A549 (cell line): ENCODE results near the gene AKR7A2. TPM values are rescaled to one million over a fixed set of nuclear protein-coding genes. Genes with fewer than 3 reads are reported as not detected.

Source experiments
- ATAC-seq, 2 experiments: fragments of 200-7000 bp in 1 of 2; fragments of >200 bp in 1 of 2; cut with Nextera tagmentation in 1 of 2; cut with Tn5 transposase in 1 of 2; 3 replicates each; pipeline versions ENCODE4 v1.8.0 to v1.9.1; 2018 to 2020; ENCODE audit warnings: mild to moderate bottlenecking in 1 of 2, moderate library complexity in 1 of 2
- CTCF ChIA-PET: fragments of 300-600 bp; sonication (Branson Sonifier 250); formaldehyde crosslinking; extraction: SDS; loops from one replicate; lab custom pipeline; 2021; ENCODE audit warnings: antibody characterized with exemption, inconsistent platforms; lab: Yijun Ruan, JAX
- POLR2A ChIA-PET: fragments of 350-600 bp; formaldehyde crosslinking; extraction: SDS; loops from one replicate; lab custom pipeline; 2021; ENCODE audit warnings: antibody characterized with exemption, inconsistent platforms; lab: Yijun Ruan, JAX
- DNase-seq, 2 experiments: peaks; one replicate each; pipeline versions ENCODE4 v3.0.0 to v3.0.0-alpha.2; 2011 to 2016; ENCODE audit warnings: low read depth in 1 of 2, low spot score in 1 of 2
- FAIRE-seq: peaks from 2 replicates; lab custom pipeline; 2011; peaks lifted over from hg19 to GRCh38; lab: Jason Lieb, UNC
- H3K27ac ChIP-seq, 2 experiments: fragments of >200 bp; sonication (Bioruptor Twin); formaldehyde crosslinking; 3 replicates each; pipeline ENCODE4 v1.5.1; 2016 to 2017
- H3K4me1 ChIP-seq: fragments of >200 bp; sonication (Bioruptor Twin); formaldehyde crosslinking; 3 replicates; pipeline ENCODE4 v1.6.1; 2016
- H3K4me2 ChIP-seq: fragments of >200 bp; sonication (Bioruptor Twin); formaldehyde crosslinking; 3 replicates; pipeline ENCODE4 v1.6.1; 2016
- H3K4me3 ChIP-seq: fragments of >200 bp; sonication (Bioruptor Twin); formaldehyde crosslinking; 3 replicates; pipeline ENCODE4 v1.5.1; 2016
- H3K9me3 ChIP-seq: fragments of >200 bp; sonication (Bioruptor Twin); formaldehyde crosslinking; 3 replicates; pipeline ENCODE4 v1.6.1; 2016
- ATOH8 ChIP-seq: fragments of 250-450 bp; sonication (Bioruptor Pico); IDR thresholded peaks from 2 replicates; pipeline ENCODE4 v1.5.0; 2020; ENCODE audit warnings: low read depth, mild to moderate bottlenecking, moderate library complexity
- BCL3 ChIP-seq: fragments of >200 bp; sonication (Bioruptor Twin); formaldehyde crosslinking; IDR thresholded peaks from 3 replicates; pipeline ENCODE4 v1.6.1; 2016
- CBX2 ChIP-seq: fragments of 200-600 bp; sonication (generic); IDR thresholded peaks from 2 replicates; pipeline ENCODE4 v1.6.1; 2016; ENCODE audit warnings: low read depth, mild to moderate bottlenecking, borderline replicate concordance
- CBX8 ChIP-seq: fragments of 200-600 bp; sonication (generic); IDR thresholded peaks from 2 replicates; pipeline ENCODE4 v1.6.1; 2016
- CHD4 ChIP-seq: fragments of 200-600 bp; sonication (generic); IDR thresholded peaks from 2 replicates; pipeline ENCODE4 v1.6.1; 2016; ENCODE audit warnings: antibody characterized with exemption, mild to moderate bottlenecking, borderline replicate concordance
- ESRRA ChIP-seq: fragments of 150-350 bp; IDR thresholded peaks from 2 replicates; pipeline ENCODE4 v1.6.1; 2014; ENCODE audit warnings: mild to moderate bottlenecking, low read length, borderline replicate concordance
- FOSB ChIP-seq: fragments of 250-450 bp; sonication (Bioruptor Pico); IDR thresholded peaks from 2 replicates; pipeline ENCODE4 v1.5.0; 2020; ENCODE audit warnings: mild to moderate bottlenecking, moderate library complexity
- FOXS1 ChIP-seq: fragments of 250-450 bp; sonication (Bioruptor Pico); IDR thresholded peaks from 2 replicates; pipeline ENCODE4 v1.5.0; 2020; ENCODE audit warnings: mild to moderate bottlenecking, moderate library complexity
- HDAC2 ChIP-seq: fragments of 200-600 bp; sonication (generic); IDR thresholded peaks from 2 replicates; pipeline ENCODE4 v1.6.1; 2016
- JUNB ChIP-seq: fragments of >200 bp; sonication (Bioruptor Twin); formaldehyde crosslinking; IDR thresholded peaks from 2 replicates; pipeline ENCODE4 v1.6.1; 2016
- KDM1A ChIP-seq: fragments of 200-600 bp; sonication (generic); IDR thresholded peaks from 2 replicates; pipeline ENCODE4 v1.6.1; 2016; ENCODE audit warnings: low read depth, mild to moderate bottlenecking
- MAX ChIP-seq: IDR thresholded peaks from 2 replicates; pipeline ENCODE4 v1.6.1; 2012
- NFE2L2 ChIP-seq: fragments of 150-350 bp; conservative IDR thresholded peaks from 2 replicates; pipeline ENCODE4 v1.6.1; 2014; ENCODE audit warnings: low read length
- NPAS2 ChIP-seq: fragments of 250-450 bp; sonication (Bioruptor Pico); IDR thresholded peaks from 2 replicates; pipeline ENCODE4 v1.8.0; 2022; ENCODE audit warnings: mild to moderate bottlenecking, moderate library complexity, borderline replicate concordance
- PHF8 ChIP-seq: fragments of 200-600 bp; sonication (generic); IDR thresholded peaks from 2 replicates; pipeline ENCODE4 v1.6.1; 2016; ENCODE audit warnings: low read depth, mild to moderate bottlenecking, antibody characterized with exemption, moderate library complexity, borderline replicate concordance
- POLR2AphosphoS2 ChIP-seq: conservative IDR thresholded peaks from 2 replicates; pipeline ENCODE4 v1.6.1; 2012; ENCODE audit warnings: low read length, improper control_type of control experiment, inconsistent platforms
- RARB ChIP-seq: fragments of 250-450 bp; sonication (Bioruptor Pico); IDR thresholded peaks from 2 replicates; pipeline ENCODE4 v1.8.0; 2021; ENCODE audit warnings: mild to moderate bottlenecking, moderate library complexity
- RFX5 ChIP-seq: fragments of 450-650 bp; IDR thresholded peaks from 2 replicates; pipeline ENCODE4 v1.7.1; 2014; ENCODE audit warnings: antibody characterized with exemption, mild to moderate bottlenecking, moderate library complexity
- ZC3H11A ChIP-seq: fragments of 450-650 bp; IDR thresholded peaks from 2 replicates; pipeline ENCODE4 v1.6.1; 2014; ENCODE audit warnings: antibody characterized with exemption, mild to moderate bottlenecking
- ZFP36 ChIP-seq: fragments of 450-650 bp; IDR thresholded peaks from 2 replicates; pipeline ENCODE4 v1.6.1; 2014; ENCODE audit warnings: borderline replicate concordance; ENCODE audit not compliant: partially characterized antibody
- ZSCAN20 ChIP-seq: fragments of 250-450 bp; sonication (Bioruptor Pico); IDR thresholded peaks from 2 replicates; pipeline ENCODE4 v1.8.0; 2022; ENCODE audit warnings: mild to moderate bottlenecking, moderate library complexity
- WGBS: methylation state at CpG from one replicate; pipeline ENCODE4 v1.1.6; 2017; ENCODE audit errors: missing lambda C conversion rate; 5-methylcytosine and 5-hydroxymethylcytosine counted together
- polyA plus RNA-seq, 4 experiments: library from polyadenylated mRNA; depleted of rRNA in 3 of 4; stranded (reverse); fragments of >200 nt; fragmentation: RNase III in 1 of 4; extraction: RNeasy Plus Mini Kit Qiagen cat#74134 plus additional on column Dnase treatment in 1 of 4; gene quantifications; 2 replicates in 3 of 4; 3 replicates in 1 of 4; pipeline ENCODE4 v1.2.3, GENCODE V29; 2011 to 2017
- TF ChIP-seq, protein P1 (sequence below): fragments of 150-350 bp; IDR thresholded peaks from 2 replicates; pipeline ENCODE4 v1.6.1; 2014; ENCODE audit warnings: low read depth, mild to moderate bottlenecking, low read length
- TF ChIP-seq, protein P2 (sequence below): fragments of 250-450 bp; sonication (Bioruptor Pico); IDR thresholded peaks from 2 replicates; pipeline ENCODE4 v1.5.0; 2021; ENCODE audit warnings: mild to moderate bottlenecking, moderate library complexity, borderline replicate concordance
- TF ChIP-seq, protein P3 (sequence below): fragments of >200 bp; sonication (Bioruptor Twin); formaldehyde crosslinking; IDR thresholded peaks from 2 replicates; pipeline ENCODE4 v1.6.1; 2016

AKR7A2 gene
- polyA plus RNA-seq, 2 of the 4 experiments (the other 2 are of a cell fraction) = 22.2 to 31.4 TPM

DNA sequence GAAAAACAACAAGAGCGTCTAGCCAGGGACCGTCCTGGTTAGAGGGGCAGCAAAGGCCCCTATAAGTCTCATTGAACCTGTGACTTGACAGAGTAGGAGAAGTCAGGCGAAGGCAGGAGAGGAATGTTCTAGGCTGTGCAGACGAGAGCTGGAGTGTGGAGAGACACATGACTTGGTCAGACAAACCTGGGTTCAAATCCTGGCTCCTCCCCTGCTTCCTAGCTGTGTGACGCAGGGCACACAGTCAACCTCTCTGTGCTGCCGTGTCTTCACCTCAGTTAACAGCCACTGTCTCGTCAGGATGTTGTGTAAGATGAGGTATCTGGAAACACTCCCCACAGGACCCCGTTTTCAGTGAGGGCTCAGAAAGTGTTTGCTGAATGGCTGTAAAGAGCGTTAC is 15.8 kb upstream of the AKR7A2 start (continued):
- TF ChIP-seq, protein P1, sequence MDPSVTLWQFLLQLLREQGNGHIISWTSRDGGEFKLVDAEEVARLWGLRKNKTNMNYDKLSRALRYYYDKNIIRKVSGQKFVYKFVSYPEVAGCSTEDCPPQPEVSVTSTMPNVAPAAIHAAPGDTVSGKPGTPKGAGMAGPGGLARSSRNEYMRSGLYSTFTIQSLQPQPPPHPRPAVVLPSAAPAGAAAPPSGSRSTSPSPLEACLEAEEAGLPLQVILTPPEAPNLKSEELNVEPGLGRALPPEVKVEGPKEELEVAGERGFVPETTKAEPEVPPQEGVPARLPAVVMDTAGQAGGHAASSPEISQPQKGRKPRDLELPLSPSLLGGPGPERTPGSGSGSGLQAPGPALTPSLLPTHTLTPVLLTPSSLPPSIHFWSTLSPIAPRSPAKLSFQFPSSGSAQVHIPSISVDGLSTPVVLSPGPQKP = no peak
- TF ChIP-seq ATOH8 (CRISPR knock-in tag) = no peak
- TF ChIP-seq RARB (CRISPR knock-in tag) = no peak
- TF ChIP-seq KDM1A = no peak
- no peak for TF ChIP-seq HDAC2

- no peaks in the 10 kb centered on the region for H3K4me1 ChIP-seq
- TF ChIP-seq MAX (no peak), ZC3H11A (no peak), NFE2L2 (no peak), CBX2 (no peak), RFX5 (no peak), PHF8 (no peak), NPAS2 (CRISPR knock-in tag) (no peak), JUNB (no peak), POLR2AphosphoS2 (no peak), CHD4 (no peak), FOSB (CRISPR knock-in tag) (no peak), ATOH8 (CRISPR knock-in tag) (no peak), FOXS1 (CRISPR knock-in tag) (no peak), BCL3 (no peak), ESRRA (no peak), CBX8 (no peak), ZSCAN20 (CRISPR knock-in tag) (no peak), ZFP36 (no peak)
- TF ChIP-seq, protein P2, sequence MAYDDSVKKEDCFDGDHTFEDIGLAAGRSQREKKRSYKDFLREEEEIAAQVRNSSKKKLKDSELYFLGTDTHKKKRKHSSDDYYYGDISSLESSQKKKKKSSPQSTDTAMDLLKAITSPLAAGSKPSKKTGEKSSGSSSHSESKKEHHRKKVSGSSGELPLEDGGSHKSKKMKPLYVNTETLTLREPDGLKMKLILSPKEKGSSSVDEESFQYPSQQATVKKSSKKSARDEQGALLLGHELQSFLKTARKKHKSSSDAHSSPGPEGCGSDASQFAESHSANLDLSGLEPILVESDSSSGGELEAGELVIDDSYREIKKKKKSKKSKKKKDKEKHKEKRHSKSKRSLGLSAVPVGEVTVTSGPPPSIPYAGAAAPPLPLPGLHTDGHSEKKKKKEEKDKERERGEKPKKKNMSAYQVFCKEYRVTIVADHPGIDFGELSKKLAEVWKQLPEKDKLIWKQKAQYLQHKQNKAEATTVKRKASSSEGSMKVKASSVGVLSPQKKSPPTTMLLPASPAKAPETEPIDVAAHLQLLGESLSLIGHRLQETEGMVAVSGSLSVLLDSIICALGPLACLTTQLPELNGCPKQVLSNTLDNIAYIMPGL (CRISPR knock-in tag) = no peak
- TF ChIP-seq, protein P3, sequence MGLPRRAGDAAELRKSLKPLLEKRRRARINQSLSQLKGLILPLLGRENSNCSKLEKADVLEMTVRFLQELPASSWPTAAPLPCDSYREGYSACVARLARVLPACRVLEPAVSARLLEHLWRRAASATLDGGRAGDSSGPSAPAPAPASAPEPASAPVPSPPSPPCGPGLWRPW = no peak
- TF ChIP-seq, all 56 proteins: peak for 0
- Histone ChIP-seq H3K27ac (no peak overlapping the region), H3K4me2 (no peak overlapping the region), H3K4me3 (no peak overlapping the region), H3K9me3 (no peaks in the 10 kb centered on the region)
- FAIRE-seq = no peak
- POLR2A ChIA-PET = no interaction called here
- 94% methylated on average over 12 of the region's 16 CpGs for WGBS
- CTCF ChIA-PET = no interaction called here
- no peak for DNase-seq
- no peak for ATAC-seq
Measured at GRCh38 chr1:19327301-19327700, 15.4 kb upstream of the AKR7A2 start.
